Caco-2 (cell line): ENCODE results near the gene DGKB. TPM values are rescaled to one million over a fixed set of nuclear protein-coding genes. Genes with fewer than 3 reads are reported as not detected.

Experiments
- BruUV-seq: library from RNA; stranded (reverse); fragments of 400-500 nt; replicated peaks from 2 replicates; lab custom pipeline; 2021; lab: Mats Ljungman, UMichigan
- CTCF ChIA-PET: fragments of 300-600 bp; sonication (Branson Sonifier 250); formaldehyde crosslinking; loops from one replicate; lab custom pipeline; 2022; ENCODE audit warnings: antibody characterized with exemption; lab: Charles Lee
- POLR2A ChIA-PET: fragments of 300-600 bp; sonication (Branson Sonifier 250); formaldehyde crosslinking; loops from one replicate; lab custom pipeline; 2022; ENCODE audit warnings: antibody characterized with exemption; lab: Charles Lee
- DNase-seq, 2 experiments: peaks; one replicate each; pipeline versions ENCODE4 v3.0.0 to v3.0.0-alpha.2; 2020 to 2022
- H3K27me3 ChIP-seq: replicated peaks from 2 replicates; pipeline ENCODE4 v1.6.0; 2011; ENCODE audit warnings: low read length; ENCODE audit not compliant: control insufficient read depth, insufficient read depth
- H3K36me3 ChIP-seq: 2 replicates; pipeline ENCODE4 v1.5.1; 2011; ENCODE audit warnings: low read length; ENCODE audit not compliant: control insufficient read depth, insufficient read depth
- H3K4me1 ChIP-seq: fragments of 250-450 bp; sonication (Bioruptor Pico); 2 replicates; pipeline ENCODE4 v1.5.1; 2020; ENCODE audit warnings: mild to moderate bottlenecking
- H3K4me3 ChIP-seq: 2 replicates; pipeline ENCODE4 v1.5.1; 2011; ENCODE audit warnings: low read depth, mild to moderate bottlenecking, control low read depth, low read length
- H3K9me3 ChIP-seq: fragments of 250-450 bp; sonication (Bioruptor Pico); 2 replicates; pipeline ENCODE4 v1.5.1; 2020; ENCODE audit warnings: mild to moderate bottlenecking, moderate library complexity
- H3K27ac Mint-ChIP-seq: one replicate; pipeline ENCODE4 v1.8.0; 2022; ENCODE audit warnings: mixed read lengths; ENCODE audit not compliant: unreplicated experiment
- H3K27me3 Mint-ChIP-seq: one replicate; pipeline ENCODE4 v1.8.0; 2022; ENCODE audit warnings: mixed read lengths; ENCODE audit not compliant: insufficient read depth, unreplicated experiment
- H3K36me3 Mint-ChIP-seq: one replicate; pipeline ENCODE4 v1.8.0; 2022; ENCODE audit warnings: mild to moderate bottlenecking, mixed read lengths; ENCODE audit not compliant: insufficient read depth, unreplicated experiment
- H3K4me1 Mint-ChIP-seq: one replicate; pipeline ENCODE4 v1.8.0; 2022; ENCODE audit warnings: low read depth, mixed read lengths; ENCODE audit not compliant: unreplicated experiment
- H3K4me3 Mint-ChIP-seq: one replicate; pipeline ENCODE4 v1.8.0; 2022; ENCODE audit warnings: mild to moderate bottlenecking, moderate library complexity, mixed read lengths; ENCODE audit not compliant: unreplicated experiment
- H3K9me3 Mint-ChIP-seq: one replicate; pipeline ENCODE4 v1.8.0; 2022; ENCODE audit warnings: mixed read lengths; ENCODE audit not compliant: unreplicated experiment
- CTCF ChIP-seq, 2 experiments: fragments of 200-600 bp in 1 of 2; IDR thresholded peaks; 1 replicate in 1 of 2; 2 replicates in 1 of 2; pipeline versions ENCODE4 v1.5.1 to v1.8.0; 2011 to 2022; ENCODE audit warnings: antibody characterized with exemption in 1 of 2, control low read depth in 1 of 2, inconsistent platforms in 1 of 2, low read depth in 1 of 2, low read length in 1 of 2, mild to moderate bottlenecking in 1 of 2, moderate library complexity in 1 of 2; ENCODE audit not compliant: insufficient read depth in 1 of 2, severe bottlenecking in 1 of 2, unreplicated experiment in 1 of 2
- intact Hi-C: fragments of 100-400 bp; cut with micrococcal nuclease; formaldehyde crosslinking; loops from one replicate; pipeline ENCODE4 v1.10.0; 2022; ENCODE audit not compliant: unreplicated experiment
- total RNA-seq: library from RNA; stranded (reverse); gene quantifications from 2 replicates; pipeline ENCODE4 v1.2.3, GENCODE V29; 2022

The DGKB gene
- total RNA-seq, 1 experiment from 2014 or later, result 0.39 TPM

GRCh38 chr7:14368285-14368684 lies 534.3 kb downstream of the DGKB start:
- ChIA-PET CTCF (no interaction called here), POLR2A (no interaction called here)
- intact Hi-C loops, result no loop called here
- H3K9me3 ChIP-seq, result no peaks in the 10 kb centered on the region
- no peak overlapping the region for H3K4me3 ChIP-seq
- BruUV-seq, result no TSS peak
- H3K27me3 ChIP-seq, result no peaks in the 10 kb centered on the region; the same call in 1 of the 2 replicates
- H3K27me3 Mint-ChIP-seq, result no peaks in the 10 kb centered on the region
- no peak overlapping the region for H3K4me3 Mint-ChIP-seq
- peaks cover 1% of the 10 kb centered on the region for H3K4me1 Mint-ChIP-seq
- DNase-seq, result no peak
- no peak for TF ChIP-seq CTCF (IDR thresholded peaks at IDR 0.05; ENCODE audit: insufficient read depth in 1 of 2, low read depth in 1 of 2, low read length in 1 of 2, severe bottlenecking in 1 of 2, unreplicated experiment in 1 of 2)
- no peak overlapping the region for H3K27ac Mint-ChIP-seq
- peaks cover 10% of the 10 kb centered on the region for H3K9me3 Mint-ChIP-seq
- H3K36me3 ChIP-seq, result no peaks in the 10 kb centered on the region
- H3K36me3 Mint-ChIP-seq, result no peaks in the 10 kb centered on the region
- H3K4me1 ChIP-seq, result no peaks in the 10 kb centered on the region

- H3K36me3 ChIP-seq, result no peaks in the 10 kb centered on the region
- no peak for TF ChIP-seq CTCF (IDR thresholded peaks at IDR 0.05; ENCODE audit: insufficient read depth in 1 of 2, low read depth in 1 of 2, low read length in 1 of 2, severe bottlenecking in 1 of 2, unreplicated experiment in 1 of 2)
- Mint-ChIP-seq H3K9me3 (no peaks in the 10 kb centered on the region), H3K27ac (no peak overlapping the region), H3K4me1 (no peaks in the 10 kb centered on the region), H3K27me3 (peaks cover 3% of the 10 kb centered on the region), H3K4me3 (no peak overlapping the region), H3K36me3 (no peaks in the 10 kb centered on the region)
- H3K9me3 ChIP-seq, result no peaks in the 10 kb centered on the region
- no peaks in the 10 kb centered on the region for H3K4me1 ChIP-seq
- CTCF ChIA-PET, result no interaction called here
- no peaks in the 10 kb centered on the region for H3K27me3 ChIP-seq
- intact Hi-C loops, result no loop called here
- no TSS peak for BruUV-seq
- no peak overlapping the region for H3K4me3 ChIP-seq
- POLR2A ChIA-PET, result no interaction called here
- DNase-seq, result no peak
Measured at GRCh38 chr7:14351167-14351566, 551.4 kb downstream of the DGKB start.

GRCh38 chr7:14341200-14341775 lies 561.3 kb downstream of the DGKB start:
- no peaks in the 10 kb centered on the region for H3K27me3 Mint-ChIP-seq
- no peak for DNase-seq
- ChIA-PET POLR2A (no interaction called here), CTCF (no interaction called here)
- no peak overlapping the region for H3K27ac Mint-ChIP-seq
- BruUV-seq, result no TSS peak
- H3K9me3 ChIP-seq, result no peaks in the 10 kb centered on the region
- intact Hi-C loops, result no loop called here
- H3K4me1 Mint-ChIP-seq, result no peaks in the 10 kb centered on the region
- H3K36me3 ChIP-seq, result no peaks in the 10 kb centered on the region
- H3K4me3 Mint-ChIP-seq, result no peak overlapping the region
- H3K36me3 Mint-ChIP-seq, result no peaks in the 10 kb centered on the region
- H3K27me3 ChIP-seq, result no peaks in the 10 kb centered on the region
- H3K4me3 ChIP-seq, result no peak overlapping the region
- no peaks in the 10 kb centered on the region for H3K9me3 Mint-ChIP-seq
- H3K4me1 ChIP-seq, result no peaks in the 10 kb centered on the region
- TF ChIP-seq CTCF (IDR thresholded peaks at IDR 0.05; ENCODE audit: insufficient read depth in 1 of 2, low read depth in 1 of 2, low read length in 1 of 2, severe bottlenecking in 1 of 2, unreplicated experiment in 1 of 2), result no peak
